Measurements from ENCODE around the gene SLC12A4. TPM values are rescaled to one million over a fixed set of nuclear protein-coding genes. Genes with fewer than 3 reads are reported as not detected.

SLC12A4 gene
- polyA plus RNA-seq, 2 of the 4 experiments (the other 2 are of a cell fraction) = 18.2 to 33.2 TPM

DNA sequence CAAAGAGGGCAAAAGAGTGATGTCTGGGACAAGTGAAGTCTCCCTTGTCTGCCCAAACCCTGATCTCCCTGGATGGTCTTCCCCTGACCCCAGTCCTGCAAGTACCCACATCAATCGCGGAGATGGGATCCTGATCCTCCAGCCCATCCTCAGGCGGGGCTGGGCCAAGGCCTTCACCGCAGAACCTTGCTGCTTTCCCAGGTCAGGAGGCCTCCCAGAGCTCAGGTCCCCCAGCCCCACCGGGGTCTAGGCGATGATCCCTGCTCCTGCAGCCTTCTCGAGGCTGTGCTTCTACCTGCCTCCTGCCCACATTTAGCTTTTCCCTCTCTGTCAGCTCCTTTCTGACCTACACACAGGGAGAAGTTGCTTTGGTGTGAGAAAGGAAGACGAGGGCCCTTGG is 6.3 kb downstream of the SLC12A4 start:
- ChIA-PET CTCF (interaction anchor here (0.9 to 1.9 kb wide), 5 partner anchors 10 to 146 kb away, joined by 3 to 9 read pairs (median 3); no protein-coding TSS in a partner anchor), POLR2A (no interaction called here)
- no peak for DNase-seq (ENCODE audit: low read depth in 1 of 2, low spot score in 1 of 2)
- FAIRE-seq = no peak
- peaks cover 16% of the 10 kb centered on the region for H3K4me1 ChIP-seq
- TF ChIP-seq CBX2 (IDR thresholded peaks at IDR 0.05; ENCODE audit: borderline replicate concordance, low read depth) (no peak), PHF8 (IDR thresholded peaks at IDR 0.05; ENCODE audit: borderline replicate concordance, low read depth) (no peak), POLR2AphosphoS2 (conservative IDR thresholded peaks at IDR 0.05; ENCODE audit: low read length) (no peak), JUNB (IDR thresholded peaks at IDR 0.05) (no peak), FOSL2 (IDR thresholded peaks at IDR 0.05) (no peak), FOSL2 (CRISPR knock-in tag; IDR thresholded peaks at IDR 0.05) (no peak), ZSCAN20 (CRISPR knock-in tag; IDR thresholded peaks at IDR 0.05) (no peak), RCOR1 (IDR thresholded peaks at IDR 0.05; ENCODE audit: low read depth, low read length) (no peak), SMC3 (IDR thresholded peaks at IDR 0.05) (no peak), HOXB13 (CRISPR knock-in tag; IDR thresholded peaks at IDR 0.05; ENCODE audit: low read depth) (no peak), RNF2 (IDR thresholded peaks at IDR 0.05; ENCODE audit: borderline replicate concordance, low read depth) (no peak), MAZ (IDR thresholded peaks at IDR 0.05; ENCODE audit: borderline replicate concordance, low read depth, low read length) (no peak), ZFP36 (IDR thresholded peaks at IDR 0.05; ENCODE audit: borderline replicate concordance, partially characterized antibody) (no peak)
- TF ChIP-seq, protein P1, sequence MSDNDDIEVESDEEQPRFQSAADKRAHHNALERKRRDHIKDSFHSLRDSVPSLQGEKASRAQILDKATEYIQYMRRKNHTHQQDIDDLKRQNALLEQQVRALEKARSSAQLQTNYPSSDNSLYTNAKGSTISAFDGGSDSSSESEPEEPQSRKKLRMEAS (IDR thresholded peaks at IDR 0.05) = no peak
- 92% methylated on average over 8 of the region's 8 CpGs for WGBS (ENCODE audit: missing lambda C conversion rate)
- no peak overlapping the region for H3K4me3 ChIP-seq
- ATAC-seq = no peak
- no peak overlapping the region for H3K27ac ChIP-seq
- H3K9me3 ChIP-seq = no peaks in the 10 kb centered on the region
- no peak overlapping the region for H3K4me2 ChIP-seq

DNA sequence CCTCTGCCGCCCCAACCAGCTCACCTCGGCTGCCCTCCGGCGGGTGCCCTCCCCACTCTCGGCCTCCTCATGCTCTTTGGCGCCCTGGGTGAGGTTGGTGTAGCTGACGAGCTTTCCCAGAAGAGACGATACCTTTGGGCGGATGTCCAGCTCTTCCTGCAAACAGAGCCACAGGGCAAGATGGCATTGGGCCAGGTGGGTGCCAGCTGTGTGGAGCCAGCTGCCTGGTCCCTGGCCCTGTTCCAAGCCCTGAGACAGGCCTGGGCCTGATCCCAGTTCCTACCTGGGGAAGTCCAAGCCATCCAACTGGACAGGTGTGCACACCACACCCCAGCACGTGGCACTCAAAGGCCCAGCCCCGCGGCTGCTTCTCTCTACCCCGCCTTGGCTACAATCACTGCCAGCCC is 6.9 kb downstream of the SLC12A4 start:
- no peak for ATAC-seq
- no peak overlapping the region for H3K4me2 ChIP-seq
- 89% methylated on average over 13 of the region's 13 CpGs for WGBS (ENCODE audit: missing lambda C conversion rate)
- ChIA-PET CTCF (interaction anchor here (1.6 to 1.9 kb wide), 2 partner anchors 9 to 145 kb away, joined by 4 to 6 read pairs; no protein-coding TSS in a partner anchor), POLR2A (no interaction called here)
- FAIRE-seq = no peak
- H3K4me1 ChIP-seq = peaks cover 10% of the 10 kb centered on the region
- no peaks in the 10 kb centered on the region for H3K9me3 ChIP-seq
- DNase-seq (ENCODE audit: low read depth in 1 of 2, low spot score in 1 of 2) = no peak
- TF ChIP-seq MYC (IDR thresholded peaks at IDR 0.05; ENCODE audit: borderline replicate concordance, low read length) (no peak), CBX8 (IDR thresholded peaks at IDR 0.05) (no peak), JUNB (IDR thresholded peaks at IDR 0.05) (no peak), EHMT2 (IDR thresholded peaks at IDR 0.05; ENCODE audit: low read depth) (no peak), HOXB13 (CRISPR knock-in tag; IDR thresholded peaks at IDR 0.05; ENCODE audit: low read depth) (no peak), HOXA7 (CRISPR knock-in tag; IDR thresholded peaks at IDR 0.05) (no peak), RCOR1 (IDR thresholded peaks at IDR 0.05; ENCODE audit: low read depth, low read length) (no peak), ZSCAN20 (CRISPR knock-in tag; IDR thresholded peaks at IDR 0.05) (no peak), SMC3 (IDR thresholded peaks at IDR 0.05) (no peak), POLR2A (IDR thresholded peaks at IDR 0.05; ENCODE audit: low read length) (no peak), KDM5A (IDR thresholded peaks at IDR 0.05) (no peak), EP300 (IDR thresholded peaks at IDR 0.05) (no peak)
- TF ChIP-seq, protein P2, sequence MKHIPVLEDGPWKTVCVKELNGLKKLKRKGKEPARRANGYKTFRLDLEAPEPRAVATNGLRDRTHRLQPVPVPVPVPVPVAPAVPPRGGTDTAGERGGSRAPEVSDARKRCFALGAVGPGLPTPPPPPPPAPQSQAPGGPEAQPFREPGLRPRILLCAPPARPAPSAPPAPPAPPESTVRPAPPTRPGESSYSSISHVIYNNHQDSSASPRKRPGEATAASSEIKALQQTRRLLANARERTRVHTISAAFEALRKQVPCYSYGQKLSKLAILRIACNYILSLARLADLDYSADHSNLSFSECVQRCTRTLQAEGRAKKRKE (CRISPR knock-in tag; IDR thresholded peaks at IDR 0.05; ENCODE audit: low read depth) = no peak
- TF ChIP-seq, protein P3, sequence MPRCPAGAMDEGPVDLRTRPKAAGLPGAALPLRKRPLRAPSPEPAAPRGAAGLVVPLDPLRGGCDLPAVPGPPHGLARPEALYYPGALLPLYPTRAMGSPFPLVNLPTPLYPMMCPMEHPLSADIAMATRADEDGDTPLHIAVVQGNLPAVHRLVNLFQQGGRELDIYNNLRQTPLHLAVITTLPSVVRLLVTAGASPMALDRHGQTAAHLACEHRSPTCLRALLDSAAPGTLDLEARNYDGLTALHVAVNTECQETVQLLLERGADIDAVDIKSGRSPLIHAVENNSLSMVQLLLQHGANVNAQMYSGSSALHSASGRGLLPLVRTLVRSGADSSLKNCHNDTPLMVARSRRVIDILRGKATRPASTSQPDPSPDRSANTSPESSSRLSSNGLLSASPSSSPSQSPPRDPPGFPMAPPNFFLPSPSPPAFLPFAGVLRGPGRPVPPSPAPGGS (IDR thresholded peaks at IDR 0.05) = no peak
- TF ChIP-seq, protein P4, sequence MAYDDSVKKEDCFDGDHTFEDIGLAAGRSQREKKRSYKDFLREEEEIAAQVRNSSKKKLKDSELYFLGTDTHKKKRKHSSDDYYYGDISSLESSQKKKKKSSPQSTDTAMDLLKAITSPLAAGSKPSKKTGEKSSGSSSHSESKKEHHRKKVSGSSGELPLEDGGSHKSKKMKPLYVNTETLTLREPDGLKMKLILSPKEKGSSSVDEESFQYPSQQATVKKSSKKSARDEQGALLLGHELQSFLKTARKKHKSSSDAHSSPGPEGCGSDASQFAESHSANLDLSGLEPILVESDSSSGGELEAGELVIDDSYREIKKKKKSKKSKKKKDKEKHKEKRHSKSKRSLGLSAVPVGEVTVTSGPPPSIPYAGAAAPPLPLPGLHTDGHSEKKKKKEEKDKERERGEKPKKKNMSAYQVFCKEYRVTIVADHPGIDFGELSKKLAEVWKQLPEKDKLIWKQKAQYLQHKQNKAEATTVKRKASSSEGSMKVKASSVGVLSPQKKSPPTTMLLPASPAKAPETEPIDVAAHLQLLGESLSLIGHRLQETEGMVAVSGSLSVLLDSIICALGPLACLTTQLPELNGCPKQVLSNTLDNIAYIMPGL (CRISPR knock-in tag; IDR thresholded peaks at IDR 0.05; ENCODE audit: borderline replicate concordance) = no peak
- H3K4me3 ChIP-seq = no peak overlapping the region
- no peak overlapping the region for H3K27ac ChIP-seq

Data from A549 (cell line).